GM23248 (cell line): ENCODE results near the gene HLA-DRA.
"Not testable (repeated sequence)": the region's sequence is repeated elsewhere in the genome, so short reads cannot be mapped to it uniquely, and the experiment has no call there.

Source experiments
- EZH2 ChIP-seq: fragments of 200-600 bp; sonication (generic); IDR thresholded peaks from 2 replicates; pipeline ENCODE4 v1.6.1; 2018; ENCODE audit warnings: antibody characterized with exemption, mild to moderate bottlenecking; ENCODE audit not compliant: insufficient read depth, poor library complexity, severe bottlenecking
- EZH2phosphoT487 ChIP-seq: fragments of 200-600 bp; sonication (generic); IDR thresholded peaks from 2 replicates; pipeline ENCODE4 v1.6.1; 2018; ENCODE audit warnings: antibody characterized with exemption, moderate library complexity, mild to moderate bottlenecking, low read depth; ENCODE audit not compliant: insufficient read depth

DNA sequence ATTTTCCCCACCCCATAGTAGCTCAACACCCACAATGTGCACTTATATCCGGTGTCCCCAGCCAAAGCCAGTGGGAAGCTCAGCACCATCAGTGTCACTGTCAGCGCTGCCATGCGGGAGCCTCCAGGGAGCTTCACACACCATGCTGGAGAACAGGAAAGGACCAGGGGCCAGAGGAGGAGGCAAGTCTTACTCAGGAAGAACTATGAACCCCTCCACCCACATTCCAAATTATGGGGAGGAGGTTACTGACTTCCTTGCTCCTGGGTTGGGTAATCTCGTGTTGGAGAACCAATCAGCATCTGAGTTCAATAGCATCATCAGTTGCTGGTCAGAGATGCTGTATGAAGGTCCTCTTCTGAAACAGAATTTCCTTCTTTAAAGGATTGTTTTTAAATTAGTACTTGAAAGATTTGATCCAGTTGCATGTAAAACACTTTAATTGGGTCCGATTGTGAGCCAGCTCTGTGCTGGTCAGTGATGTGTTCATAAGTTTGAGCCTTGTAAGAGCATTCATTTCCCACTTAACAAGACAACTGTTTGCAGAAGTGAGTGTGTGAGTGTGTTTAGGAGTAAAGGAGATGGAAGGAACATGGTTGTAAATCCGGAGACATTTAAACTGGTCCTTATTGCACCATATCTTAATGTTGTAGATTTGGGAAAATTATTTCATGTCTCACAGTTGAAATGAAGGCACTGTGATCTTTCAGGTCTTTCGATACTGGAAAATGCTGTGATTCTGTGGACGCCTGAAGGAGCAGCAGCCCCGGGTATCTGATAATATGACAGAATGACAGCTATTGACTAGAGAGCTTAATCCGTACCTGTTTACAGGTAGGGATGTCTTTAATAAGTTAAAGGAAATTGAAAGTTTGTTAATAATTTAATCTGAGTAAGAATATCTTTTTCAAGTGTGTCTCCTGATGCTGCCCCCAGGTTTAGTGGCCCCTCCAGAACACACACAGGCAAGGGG, 34.0 kb downstream of the HLA-DRA start:
- not testable (repeated sequence) for TF ChIP-seq EZH2, EZH2phosphoT487
